ENCODE results near the gene CYP4A22. TPM values are rescaled to one million over a fixed set of nuclear protein-coding genes. Genes with fewer than 3 reads are reported as not detected.

The CYP4A22 gene
- total RNA-seq, 1 experiment from 2014 or later = not detected

DNA sequence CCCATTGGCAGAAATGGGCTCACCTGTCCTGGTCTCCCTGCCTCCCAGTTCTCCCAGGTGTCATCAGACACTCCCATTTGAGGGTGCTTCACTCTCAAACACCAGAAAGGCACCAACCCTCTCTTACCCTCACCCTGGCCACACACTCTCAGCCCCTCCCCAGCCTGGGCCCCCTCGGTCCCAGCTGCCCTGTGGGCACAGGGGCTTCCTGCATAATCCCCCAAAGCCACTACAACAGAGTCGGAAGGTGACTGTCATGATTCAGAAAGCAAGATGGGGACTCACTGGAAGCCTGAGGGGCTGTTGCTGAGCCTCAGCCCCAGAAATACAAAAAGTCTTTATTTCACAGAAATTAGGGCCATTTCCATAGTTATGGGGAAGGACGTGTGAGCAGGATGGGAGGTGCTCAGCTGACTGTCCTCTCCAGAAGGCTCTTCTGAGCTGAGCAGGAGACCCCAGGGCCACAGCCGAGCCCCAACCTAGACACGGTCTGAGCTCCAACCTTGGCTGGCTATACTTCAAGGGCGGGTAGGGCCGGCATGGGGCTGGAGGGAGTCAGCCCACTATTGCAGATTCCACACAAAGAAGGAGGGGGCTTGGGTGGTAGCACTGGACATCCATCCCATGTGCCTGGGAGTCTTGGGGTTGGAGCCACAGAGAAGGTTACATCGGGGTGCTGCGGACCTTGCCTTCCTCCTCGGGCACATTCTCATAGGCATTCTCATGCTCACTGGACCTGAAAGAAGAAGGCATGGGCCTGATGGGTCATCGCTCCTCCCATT is 46.3 kb downstream of the CYP4A22 start:
- TF ChIP-seq EZH2phosphoT487 (IDR thresholded peaks at IDR 0.05; ENCODE audit: borderline replicate concordance, low read length) = no peak
- TF ChIP-seq EZH2 (IDR thresholded peaks at IDR 0.05; ENCODE audit: low read length, unreplicated experiment) = no peak
- TF ChIP-seq, protein P1, sequence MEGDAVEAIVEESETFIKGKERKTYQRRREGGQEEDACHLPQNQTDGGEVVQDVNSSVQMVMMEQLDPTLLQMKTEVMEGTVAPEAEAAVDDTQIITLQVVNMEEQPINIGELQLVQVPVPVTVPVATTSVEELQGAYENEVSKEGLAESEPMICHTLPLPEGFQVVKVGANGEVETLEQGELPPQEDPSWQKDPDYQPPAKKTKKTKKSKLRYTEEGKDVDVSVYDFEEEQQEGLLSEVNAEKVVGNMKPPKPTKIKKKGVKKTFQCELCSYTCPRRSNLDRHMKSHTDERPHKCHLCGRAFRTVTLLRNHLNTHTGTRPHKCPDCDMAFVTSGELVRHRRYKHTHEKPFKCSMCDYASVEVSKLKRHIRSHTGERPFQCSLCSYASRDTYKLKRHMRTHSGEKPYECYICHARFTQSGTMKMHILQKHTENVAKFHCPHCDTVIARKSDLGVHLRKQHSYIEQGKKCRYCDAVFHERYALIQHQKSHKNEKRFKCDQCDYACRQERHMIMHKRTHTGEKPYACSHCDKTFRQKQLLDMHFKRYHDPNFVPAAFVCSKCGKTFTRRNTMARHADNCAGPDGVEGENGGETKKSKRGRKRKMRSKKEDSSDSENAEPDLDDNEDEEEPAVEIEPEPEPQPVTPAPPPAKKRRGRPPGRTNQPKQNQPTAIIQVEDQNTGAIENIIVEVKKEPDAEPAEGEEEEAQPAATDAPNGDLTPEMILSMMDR (conservative IDR thresholded peaks at IDR 0.05; ENCODE audit: low read depth, low read length) = no peak
- no peak for ATAC-seq
- intact Hi-C loops (cut with micrococcal nuclease) = no loop called here
- Histone ChIP-seq H3K9me3 (ENCODE audit: low read length) (no peaks in the 10 kb centered on the region), H3K9me2 (replicated peaks; ENCODE audit: low read length) (no peaks in the 10 kb centered on the region), H3K36me3 (ENCODE audit: low read depth, low read length) (no peaks in the 10 kb centered on the region), H4K20me1 (ENCODE audit: low read length) (no peaks in the 10 kb centered on the region), H3K4me3 (ENCODE audit: low read length) (no peak overlapping the region), H3K4me2 (ENCODE audit: low read length) (no peak overlapping the region), H3K9ac (ENCODE audit: low read length) (no peak overlapping the region), H3F3A (ENCODE audit: low read length, unreplicated experiment) (no peaks in the 10 kb centered on the region), H3K27me3 (ENCODE audit: low read length) (no peaks in the 10 kb centered on the region), H3K27ac (ENCODE audit: low read length) (no peak overlapping the region), H2AFZ (ENCODE audit: low read length) (no peak overlapping the region), H3K79me2 (ENCODE audit: low read length) (no peaks in the 10 kb centered on the region), H3K4me1 (ENCODE audit: insufficient read depth, low read length) (peaks cover 6% of the 10 kb centered on the region)
- ChIA-PET CTCF (no interaction called here), POLR2A (ENCODE audit: unreplicated experiment) (no interaction called here)
- DNase-seq = no peak
- no TSS peak for BruUV-seq (replicated peaks)

- intact Hi-C loops (cut with micrococcal nuclease) = no loop called here
- no peaks in the 10 kb centered on the region for H3F3A ChIP-seq (ENCODE audit: low read length, unreplicated experiment)
- no peak overlapping the region for H3K4me2 ChIP-seq (ENCODE audit: low read length)
- ChIA-PET POLR2A (ENCODE audit: unreplicated experiment) (no interaction called here), CTCF (interaction anchor here (0.6 kb wide), 1 partner anchor 164 kb away, joined by 3 read pairs; no protein-coding TSS in a partner anchor)
- H3K9me2 ChIP-seq (replicated peaks; ENCODE audit: low read length) = no peaks in the 10 kb centered on the region
- no peaks in the 10 kb centered on the region for H3K27me3 ChIP-seq (ENCODE audit: low read length)
- BruUV-seq (replicated peaks) = no TSS peak
- no peaks in the 10 kb centered on the region for H3K9me3 ChIP-seq (ENCODE audit: low read length)
- no peak overlapping the region for H3K9ac ChIP-seq (ENCODE audit: low read length)
- H3K4me3 ChIP-seq (ENCODE audit: low read length) = no peak overlapping the region
- H2AFZ ChIP-seq (ENCODE audit: low read length) = no peak overlapping the region
- no peaks in the 10 kb centered on the region for H4K20me1 ChIP-seq (ENCODE audit: low read length)
- no peak overlapping the region for H3K27ac ChIP-seq (ENCODE audit: low read length)
- DNase-seq (no peak), ATAC-seq (no peak)
- H3K4me1 ChIP-seq (ENCODE audit: insufficient read depth, low read length) = peaks cover 6% of the 10 kb centered on the region
- no peaks in the 10 kb centered on the region for H3K79me2 ChIP-seq (ENCODE audit: low read length)
- no peaks in the 10 kb centered on the region for H3K36me3 ChIP-seq (ENCODE audit: low read depth, low read length)
- TF ChIP-seq, protein P1 (conservative IDR thresholded peaks at IDR 0.05; ENCODE audit: low read depth, low read length) = no peak
- no peak for TF ChIP-seq EZH2phosphoT487 (IDR thresholded peaks at IDR 0.05; ENCODE audit: borderline replicate concordance, low read length)
- no peak for TF ChIP-seq EZH2 (IDR thresholded peaks at IDR 0.05; ENCODE audit: low read length, unreplicated experiment)
Measured at GRCh38 chr1:47184090-47184821, 47.0 kb downstream of the CYP4A22 start.

All from PC-3 (cell line).